Endothelial cell of umbilical vein (primary cell): ENCODE results near the gene DEK.

Experiments
- CTCF ChIP-seq, 2 donors: IDR thresholded peaks; 1 replicate in 1 of 2; 2 replicates in 1 of 2; pipeline ENCODE4 v1.5.1; 2011; ENCODE audit warnings: low read length in 2 of 2, mild to moderate bottlenecking in 2 of 2, moderate library complexity in 2 of 2, control low read depth in 1 of 2, inconsistent platforms in 1 of 2, low read depth in 1 of 2; ENCODE audit not compliant: insufficient read depth in 1 of 2; ENCODE audit errors: extremely low read depth in 1 of 2
- EZH2 ChIP-seq: IDR thresholded peaks from 2 replicates; pipeline ENCODE4 v1.6.1; 2012; ENCODE audit warnings: borderline replicate concordance, low read depth, mild to moderate bottlenecking, moderate library complexity, low read length, inconsistent platforms; ENCODE audit not compliant: severe bottlenecking
- GATA2 ChIP-seq: IDR thresholded peaks from 2 replicates; pipeline ENCODE4 v1.7.0; 2011; ENCODE audit warnings: low read depth, mild to moderate bottlenecking, moderate library complexity, mixed read lengths, low read length; ENCODE audit not compliant: insufficient read length, insufficient read depth
- JUN ChIP-seq: IDR thresholded peaks from 2 replicates; pipeline ENCODE4 v1.6.1; 2011; ENCODE audit warnings: borderline replicate concordance, low read depth; ENCODE audit not compliant: insufficient read length, insufficient read depth
- MYC ChIP-seq: IDR thresholded peaks from one replicate; pipeline ENCODE4 v1.6.1; 2011; ENCODE audit warnings: mild to moderate bottlenecking, low read depth, low read length
- POLR2A ChIP-seq: IDR thresholded peaks from 2 replicates; pipeline ENCODE4 v1.6.1; 2012; ENCODE audit warnings: low read depth, mild to moderate bottlenecking, control low read depth, low read length
- POLR2AphosphoS5 ChIP-seq: IDR thresholded peaks from 2 replicates; pipeline ENCODE4 v1.6.1; 2012; ENCODE audit warnings: low read depth, mild to moderate bottlenecking, control low read depth, low read length, moderate library complexity; ENCODE audit not compliant: insufficient read depth

- TF ChIP-seq POLR2A (no peak), CTCF (IDR thresholded peaks at IDR 0.05; ENCODE audit: extremely low read depth in 1 of 2, insufficient read depth in 1 of 2, low read depth in 1 of 2, low read length in 2 of 2) (no peak), POLR2AphosphoS5 (no peak), EZH2 (no peak), MYC (no peak), JUN (no peak), GATA2 (no peak)
These were observed 18.1 kb downstream of the DEK start for GRCh38 chr6:18246205-18246604.
